ENCODE results near the gene TAF1L. TPM values are rescaled to one million over a fixed set of nuclear protein-coding genes. Genes with fewer than 3 reads are reported as not detected.

The TAF1L gene
- total and polyA plus RNA-seq, 3 donors from 2014 or later, result 3.0 to 5.7 (median 4.8) TPM

- no peak for DNase-seq
- no peak for TF ChIP-seq CTCF (IDR thresholded peaks at IDR 0.05)
- TF ChIP-seq POLR2A (IDR thresholded peaks at IDR 0.05), result no peak
- Histone ChIP-seq H3K36me3 (ENCODE audit: low read depth, missing control alignments) (no peaks in the 10 kb centered on the region), H3K27me3 (no peaks in the 10 kb centered on the region), H3K9me3 (no peaks in the 10 kb centered on the region), H3K4me3 (no peak overlapping the region), H3K4me1 (no peaks in the 10 kb centered on the region), H3K27ac (no peak overlapping the region)
- intact Hi-C loops (cut with DNase I; ENCODE audit: low total_unique reads), result no loop called here
- 47 to 80% methylated on average over 1 of the region's 1 CpG for WGBS, 2 donors
These were observed 44.6 kb downstream of the TAF1L start for GRCh38 chr9:32590898-32591297.

- H3K4me1 ChIP-seq, result no peaks in the 10 kb centered on the region
- no peak overlapping the region for H3K4me3 ChIP-seq
- no peak for DNase-seq
- H3K27me3 ChIP-seq, result no peaks in the 10 kb centered on the region
- 37 to 71% methylated on average over 2 of the region's 2 CpGs for WGBS, 2 donors
- H3K9me3 ChIP-seq, result no peaks in the 10 kb centered on the region
- no peak overlapping the region for H3K27ac ChIP-seq
- H3K36me3 ChIP-seq (ENCODE audit: low read depth, missing control alignments), result no peaks in the 10 kb centered on the region
- intact Hi-C loops (cut with DNase I; ENCODE audit: low total_unique reads), result no loop called here
- no peak for TF ChIP-seq POLR2A (IDR thresholded peaks at IDR 0.05)
- no peak for TF ChIP-seq CTCF (IDR thresholded peaks at IDR 0.05)
These were observed 45.0 kb downstream of the TAF1L start for GRCh38 chr9:32590476-32590875.

DNA sequence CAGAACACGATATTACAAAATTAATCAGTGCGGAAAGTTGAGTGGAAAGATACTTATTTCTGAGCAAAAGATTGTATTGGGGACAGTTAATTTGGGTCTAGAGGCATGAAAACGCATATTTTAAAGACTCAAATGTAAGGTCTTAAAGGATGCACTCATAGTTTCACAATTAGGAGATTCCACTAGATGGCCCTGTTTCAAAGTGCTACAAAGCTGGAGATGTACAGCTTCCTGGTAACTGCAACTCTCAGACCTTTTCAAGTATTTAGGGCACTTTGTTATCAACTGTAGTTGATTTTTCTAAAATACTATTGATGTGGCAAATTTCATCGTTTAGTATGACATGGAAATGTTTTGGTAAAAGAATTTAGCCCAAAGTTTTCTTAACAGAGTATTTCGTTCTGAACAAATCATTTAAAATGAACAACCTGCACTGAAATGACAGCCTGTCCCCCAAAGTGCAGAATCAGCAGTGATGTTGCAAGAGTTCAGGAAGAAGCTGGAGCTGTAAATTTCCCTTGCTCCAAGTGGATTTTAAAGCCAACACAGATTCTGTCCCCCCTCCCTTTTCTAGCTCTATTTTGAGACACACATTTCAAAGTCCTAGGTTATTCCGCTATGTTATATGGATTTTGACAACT, 46.3 kb downstream of the TAF1L start:
- no peak for DNase-seq
- H3K9me3 ChIP-seq, result no peaks in the 10 kb centered on the region
- H3K27ac ChIP-seq, result no peak overlapping the region
- no peak overlapping the region for H3K4me3 ChIP-seq
- intact Hi-C loops (cut with DNase I; ENCODE audit: low total_unique reads), result loop anchor here (10.0 kb wide), 1 partner anchor 376 kb away; no protein-coding TSS in a partner anchor
- TF ChIP-seq POLR2A (IDR thresholded peaks at IDR 0.05) (no peak), CTCF (IDR thresholded peaks at IDR 0.05) (peak in 2 of 3 experiments; percentile 35)
- H3K36me3 ChIP-seq (ENCODE audit: low read depth, missing control alignments), result no peaks in the 10 kb centered on the region
- 49 to 52% methylated on average over 6 of the region's 6 CpGs for WGBS, 2 donors
- no peaks in the 10 kb centered on the region for H3K27me3 ChIP-seq
- H3K4me1 ChIP-seq, result no peaks in the 10 kb centered on the region

DNA sequence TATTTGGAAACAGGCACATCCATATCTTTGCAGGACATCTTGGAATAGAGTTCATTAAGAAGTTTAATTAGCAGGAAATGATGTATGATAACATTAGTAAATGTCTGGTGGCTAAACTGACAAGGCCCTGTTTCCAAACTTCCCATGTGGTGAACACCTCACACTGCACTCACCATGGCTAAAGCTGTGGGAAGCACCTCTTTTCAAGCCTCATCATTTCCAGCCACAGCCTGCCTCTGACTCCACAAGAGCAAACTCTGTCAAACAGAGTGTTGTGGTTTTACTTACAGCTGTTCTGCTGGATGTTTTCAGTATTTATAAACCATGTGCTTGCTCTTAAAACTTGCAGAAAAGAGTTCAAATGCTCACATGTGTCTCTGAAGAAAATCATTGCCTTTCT, 47.6 kb downstream of the TAF1L start:
- Histone ChIP-seq H3K36me3 (ENCODE audit: low read depth, missing control alignments) (no peaks in the 10 kb centered on the region), H3K4me3 (no peak overlapping the region), H3K27ac (no peak overlapping the region), H3K4me1 (no peaks in the 10 kb centered on the region), H3K9me3 (no peaks in the 10 kb centered on the region), H3K27me3 (no peaks in the 10 kb centered on the region)
- intact Hi-C loops (cut with DNase I; ENCODE audit: low total_unique reads), result loop anchor here (10.0 kb wide), 1 partner anchor 377 kb away; no protein-coding TSS in a partner anchor
- no peak for TF ChIP-seq POLR2A (IDR thresholded peaks at IDR 0.05)
- TF ChIP-seq CTCF (IDR thresholded peaks at IDR 0.05), result no peak
- DNase-seq, result no peak

DNA sequence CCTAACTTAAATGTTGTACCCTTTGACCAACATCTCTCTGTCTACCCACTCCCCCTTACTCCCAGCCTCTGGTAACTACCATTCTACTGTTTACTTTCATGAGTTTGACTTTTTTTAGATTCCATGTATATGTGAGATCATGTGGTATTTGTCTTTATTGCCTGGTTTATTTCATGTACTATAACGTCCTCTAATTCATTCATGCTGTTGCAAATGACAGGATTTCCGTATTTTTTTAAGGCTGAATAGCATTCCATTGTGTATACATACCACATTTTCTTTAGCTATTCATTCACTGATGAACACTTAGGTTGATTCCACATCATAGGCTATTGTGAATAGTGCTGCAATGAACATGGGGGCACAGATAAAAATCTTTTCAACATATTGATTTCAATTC, 50.7 kb downstream of the TAF1L start:
- Histone ChIP-seq H3K27ac (no peak overlapping the region), H3K36me3 (ENCODE audit: low read depth, missing control alignments) (no peaks in the 10 kb centered on the region), H3K27me3 (no peaks in the 10 kb centered on the region), H3K4me3 (no peak overlapping the region), H3K4me1 (peaks cover 5% of the 10 kb centered on the region), H3K9me3 (no peaks in the 10 kb centered on the region)
- DNase-seq, result no peak
- WGBS, 2 donors, result 74 to 81% methylated on average over 2 of the region's 2 CpGs
- intact Hi-C loops (cut with DNase I; ENCODE audit: low total_unique reads), result loop anchor here (10.0 kb wide), 1 partner anchor 380 kb away; no protein-coding TSS in a partner anchor
- no peak for TF ChIP-seq POLR2A (IDR thresholded peaks at IDR 0.05)
- TF ChIP-seq CTCF (IDR thresholded peaks at IDR 0.05), result no peak
